SIG-M5 treated with dmso at 0.1 percent for 504 hours (cell line): ENCODE results near the gene MED13L.

Experiments used
- DNase-seq: peaks from one replicate; lab custom pipeline; 2025; ENCODE audit not compliant: unreplicated experiment; lab: John Stamatoyannopoulos, UW

MED13L gene

GRCh38 chr12:116213885-116214527 is 63.5 kb downstream of the MED13L start:
- DNase-seq: no peak

- DNase-seq: no peak
Measured at GRCh38 chr12:116213014-116213413, 64.5 kb downstream of the MED13L start.

GRCh38 chr12:116210762-116211161 is 66.7 kb downstream of the MED13L start:
- DNase-seq: no peak

GRCh38 chr12:116210131-116210530 is 67.4 kb downstream of the MED13L start:
- no peak for DNase-seq

- no peak for DNase-seq
Measured at GRCh38 chr12:116209503-116209902, 68.0 kb downstream of the MED13L start.

- no peak for DNase-seq
Measured at GRCh38 chr12:116207274-116207673, 70.2 kb downstream of the MED13L start.

GRCh38 chr12:116206828-116207227 is 70.7 kb downstream of the MED13L start:
- DNase-seq: no peak

GRCh38 chr12:116204785-116205184 is 72.7 kb downstream of the MED13L start:
- DNase-seq: no peak

GRCh38 chr12:116204169-116204568 is 73.3 kb downstream of the MED13L start:
- no peak for DNase-seq

- DNase-seq: no peak
Measured at GRCh38 chr12:116202940-116203339, 74.6 kb downstream of the MED13L start.

- no peak for DNase-seq
Measured at GRCh38 chr12:116202433-116202832, 75.1 kb downstream of the MED13L start.

GRCh38 chr12:116201908-116202307 is 75.6 kb downstream of the MED13L start:
- no peak for DNase-seq

- DNase-seq: no peak
Measured at GRCh38 chr12:116201359-116201758, 76.1 kb downstream of the MED13L start.

- no peak for DNase-seq
Measured at GRCh38 chr12:116200812-116201211, 76.7 kb downstream of the MED13L start.

- DNase-seq: no peak
Measured at GRCh38 chr12:116199160-116199706, 78.3 kb downstream of the MED13L start.

- DNase-seq: no peak
Measured at GRCh38 chr12:116196752-116197718, 80.5 kb downstream of the MED13L start.

- no peak for DNase-seq
Measured at GRCh38 chr12:116196226-116196625, 81.3 kb downstream of the MED13L start.

- DNase-seq: no peak
Measured at GRCh38 chr12:116194935-116195431, 82.5 kb downstream of the MED13L start.

- no peak for DNase-seq
Measured at GRCh38 chr12:116189692-116190091, 87.8 kb downstream of the MED13L start.

- peak; percentile 52 for DNase-seq
Measured at GRCh38 chr12:116188581-116188980, 88.9 kb downstream of the MED13L start.

GRCh38 chr12:116187151-116187511 is 90.4 kb downstream of the MED13L start:
- DNase-seq: no peak
